ENCODE measurements around the gene ZNF534.

DNA sequence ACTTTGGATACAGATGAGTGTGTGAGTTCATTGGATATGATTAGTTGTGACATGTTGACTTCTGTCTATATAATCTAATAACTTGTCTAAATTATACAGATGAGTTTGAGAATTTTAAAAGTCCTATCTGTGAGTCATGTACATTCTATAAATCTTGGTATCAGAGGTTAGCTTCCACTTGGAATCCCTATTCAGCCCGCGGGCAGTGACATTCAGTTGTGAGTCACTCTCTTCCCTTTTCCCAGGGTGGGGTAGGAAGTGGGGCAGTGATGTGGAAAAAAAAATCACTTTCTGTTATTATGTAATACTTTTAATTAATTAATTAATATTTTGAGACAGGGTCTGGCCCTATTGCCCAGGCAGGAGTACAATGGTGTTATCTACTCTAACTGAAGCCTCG, 65.6 kb downstream of the ZNF534 start:
- TF ChIP-seq, protein P1, sequence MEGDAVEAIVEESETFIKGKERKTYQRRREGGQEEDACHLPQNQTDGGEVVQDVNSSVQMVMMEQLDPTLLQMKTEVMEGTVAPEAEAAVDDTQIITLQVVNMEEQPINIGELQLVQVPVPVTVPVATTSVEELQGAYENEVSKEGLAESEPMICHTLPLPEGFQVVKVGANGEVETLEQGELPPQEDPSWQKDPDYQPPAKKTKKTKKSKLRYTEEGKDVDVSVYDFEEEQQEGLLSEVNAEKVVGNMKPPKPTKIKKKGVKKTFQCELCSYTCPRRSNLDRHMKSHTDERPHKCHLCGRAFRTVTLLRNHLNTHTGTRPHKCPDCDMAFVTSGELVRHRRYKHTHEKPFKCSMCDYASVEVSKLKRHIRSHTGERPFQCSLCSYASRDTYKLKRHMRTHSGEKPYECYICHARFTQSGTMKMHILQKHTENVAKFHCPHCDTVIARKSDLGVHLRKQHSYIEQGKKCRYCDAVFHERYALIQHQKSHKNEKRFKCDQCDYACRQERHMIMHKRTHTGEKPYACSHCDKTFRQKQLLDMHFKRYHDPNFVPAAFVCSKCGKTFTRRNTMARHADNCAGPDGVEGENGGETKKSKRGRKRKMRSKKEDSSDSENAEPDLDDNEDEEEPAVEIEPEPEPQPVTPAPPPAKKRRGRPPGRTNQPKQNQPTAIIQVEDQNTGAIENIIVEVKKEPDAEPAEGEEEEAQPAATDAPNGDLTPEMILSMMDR (tag by site-specific recombination; IDR thresholded peaks at IDR 0.05), result no peak
- TF ChIP-seq SP7 (tag by site-specific recombination; IDR thresholded peaks at IDR 0.05) (no peak), KLF7 (tag by site-specific recombination; IDR thresholded peaks at IDR 0.05; ENCODE audit: borderline replicate concordance) (no peak), ZNF830 (tag by site-specific recombination; IDR thresholded peaks at IDR 0.05; ENCODE audit: low read depth) (no peak), ZNF114 (tag by site-specific recombination; IDR thresholded peaks at IDR 0.05) (no peak), ZNF548 (tag by site-specific recombination; IDR thresholded peaks at IDR 0.05) (no peak), ZNF529 (tag by site-specific recombination; IDR thresholded peaks at IDR 0.05; ENCODE audit: insufficient replicate concordance) (no peak), YY1 (tag by site-specific recombination; IDR thresholded peaks at IDR 0.05) (no peak), SP2 (tag by site-specific recombination; IDR thresholded peaks at IDR 0.05) (no peak), ZNF629 (tag by site-specific recombination; IDR thresholded peaks at IDR 0.05) (no peak), TRIM28 (IDR thresholded peaks at IDR 0.05; ENCODE audit: borderline replicate concordance, low read length) (no peak)
- TF ChIP-seq, protein P2, sequence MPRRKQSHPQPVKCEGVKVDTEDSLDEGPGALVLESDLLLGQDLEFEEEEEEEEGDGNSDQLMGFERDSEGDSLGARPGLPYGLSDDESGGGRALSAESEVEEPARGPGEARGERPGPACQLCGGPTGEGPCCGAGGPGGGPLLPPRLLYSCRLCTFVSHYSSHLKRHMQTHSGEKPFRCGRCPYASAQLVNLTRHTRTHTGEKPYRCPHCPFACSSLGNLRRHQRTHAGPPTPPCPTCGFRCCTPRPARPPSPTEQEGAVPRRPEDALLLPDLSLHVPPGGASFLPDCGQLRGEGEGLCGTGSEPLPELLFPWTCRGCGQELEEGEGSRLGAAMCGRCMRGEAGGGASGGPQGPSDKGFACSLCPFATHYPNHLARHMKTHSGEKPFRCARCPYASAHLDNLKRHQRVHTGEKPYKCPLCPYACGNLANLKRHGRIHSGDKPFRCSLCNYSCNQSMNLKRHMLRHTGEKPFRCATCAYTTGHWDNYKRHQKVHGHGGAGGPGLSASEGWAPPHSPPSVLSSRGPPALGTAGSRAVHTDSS (tag by site-specific recombination; IDR thresholded peaks at IDR 0.05), result no peak
- TF ChIP-seq, protein P3, sequence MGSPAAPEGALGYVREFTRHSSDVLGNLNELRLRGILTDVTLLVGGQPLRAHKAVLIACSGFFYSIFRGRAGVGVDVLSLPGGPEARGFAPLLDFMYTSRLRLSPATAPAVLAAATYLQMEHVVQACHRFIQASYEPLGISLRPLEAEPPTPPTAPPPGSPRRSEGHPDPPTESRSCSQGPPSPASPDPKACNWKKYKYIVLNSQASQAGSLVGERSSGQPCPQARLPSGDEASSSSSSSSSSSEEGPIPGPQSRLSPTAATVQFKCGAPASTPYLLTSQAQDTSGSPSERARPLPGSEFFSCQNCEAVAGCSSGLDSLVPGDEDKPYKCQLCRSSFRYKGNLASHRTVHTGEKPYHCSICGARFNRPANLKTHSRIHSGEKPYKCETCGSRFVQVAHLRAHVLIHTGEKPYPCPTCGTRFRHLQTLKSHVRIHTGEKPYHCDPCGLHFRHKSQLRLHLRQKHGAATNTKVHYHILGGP (tag by site-specific recombination; IDR thresholded peaks at IDR 0.05), result no peak
- TF ChIP-seq, protein P4, sequence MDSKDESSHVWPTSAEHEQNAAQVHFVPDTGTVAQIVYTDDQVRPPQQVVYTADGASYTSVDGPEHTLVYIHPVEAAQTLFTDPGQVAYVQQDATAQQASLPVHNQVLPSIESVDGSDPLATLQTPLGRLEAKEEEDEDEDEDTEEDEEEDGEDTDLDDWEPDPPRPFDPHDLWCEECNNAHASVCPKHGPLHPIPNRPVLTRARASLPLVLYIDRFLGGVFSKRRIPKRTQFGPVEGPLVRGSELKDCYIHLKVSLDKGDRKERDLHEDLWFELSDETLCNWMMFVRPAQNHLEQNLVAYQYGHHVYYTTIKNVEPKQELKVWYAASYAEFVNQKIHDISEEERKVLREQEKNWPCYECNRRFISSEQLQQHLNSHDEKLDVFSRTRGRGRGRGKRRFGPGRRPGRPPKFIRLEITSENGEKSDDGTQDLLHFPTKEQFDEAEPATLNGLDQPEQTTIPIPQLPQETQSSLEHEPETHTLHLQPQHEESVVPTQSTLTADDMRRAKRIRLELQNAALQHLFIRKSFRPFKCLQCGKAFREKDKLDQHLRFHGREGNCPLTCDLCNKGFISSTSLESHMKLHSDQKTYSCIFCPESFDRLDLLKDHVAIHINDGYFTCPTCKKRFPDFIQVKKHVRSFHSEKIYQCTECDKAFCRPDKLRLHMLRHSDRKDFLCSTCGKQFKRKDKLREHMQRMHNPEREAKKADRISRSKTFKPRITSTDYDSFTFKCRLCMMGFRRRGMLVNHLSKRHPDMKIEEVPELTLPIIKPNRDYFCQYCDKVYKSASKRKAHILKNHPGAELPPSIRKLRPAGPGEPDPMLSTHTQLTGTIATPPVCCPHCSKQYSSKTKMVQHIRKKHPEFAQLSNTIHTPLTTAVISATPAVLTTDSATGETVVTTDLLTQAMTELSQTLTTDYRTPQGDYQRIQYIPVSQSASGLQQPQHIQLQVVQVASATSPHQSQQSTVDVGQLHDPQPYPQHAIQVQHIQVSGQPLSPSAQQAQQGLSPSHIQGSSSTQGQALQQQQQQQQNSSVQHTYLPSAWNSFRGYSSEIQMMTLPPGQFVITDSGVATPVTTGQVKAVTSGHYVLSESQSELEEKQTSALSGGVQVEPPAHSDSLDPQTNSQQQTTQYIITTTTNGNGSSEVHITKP (tag by site-specific recombination; IDR thresholded peaks at IDR 0.05), result no peak
